IMR-90 (cell line): ENCODE data around the gene MRPL4. TPM values are rescaled to one million over a fixed set of nuclear protein-coding genes. Genes with fewer than 3 reads are reported as not detected.
A peak's percentile ranks its signal among the peaks of the same experiment; 100 is the strongest.

Experiments
- ATAC-seq: fragments of 200-7000 bp; cut with Tn5 transposase; 2 replicates; pipeline ENCODE4 v1.9.1; 2020; ENCODE audit warnings: low read depth, mild to moderate bottlenecking, moderate library complexity
- BruUV-seq: library from RNA; stranded (reverse); fragments of 400-500 nt; replicated peaks from 2 replicates; lab custom pipeline; 2021; lab: Mats Ljungman, UMichigan
- CTCF ChIA-PET: fragments of 300-600 bp; formaldehyde crosslinking; extraction: SDS; loops from one replicate; lab custom pipeline; 2021; ENCODE audit warnings: antibody characterized with exemption; lab: Yijun Ruan, JAX
- POLR2A ChIA-PET: fragments of 300-600 bp; sonication (Branson Sonifier 250); formaldehyde crosslinking; loops from one replicate; lab custom pipeline; 2022; ENCODE audit warnings: antibody characterized with exemption; ENCODE audit not compliant: unreplicated experiment; lab: Charles Lee
- DNase-seq: peaks from one replicate; pipeline ENCODE4 v3.0.0; 2013
- H2AFZ ChIP-seq: replicated peaks from 2 replicates; pipeline ENCODE3; 2013; ENCODE audit warnings: low read length, mild to moderate bottlenecking; ENCODE audit not compliant: poor library complexity
- H2AK5ac ChIP-seq: 2 replicates; pipeline ENCODE4 v1.6.1; 2013; ENCODE audit warnings: low read depth, low read length, inconsistent platforms
- H2AK9ac ChIP-seq: replicated peaks from 2 replicates; pipeline ENCODE3; 2013; ENCODE audit warnings: mild to moderate bottlenecking, low read depth, low read length, moderate library complexity; ENCODE audit not compliant: poor library complexity
- H2BK120ac ChIP-seq: 2 replicates; pipeline ENCODE4 v1.6.1; 2013; ENCODE audit warnings: low read depth, low read length, inconsistent platforms
- H2BK15ac ChIP-seq: 3 replicates; pipeline ENCODE4 v1.6.1; 2013; ENCODE audit warnings: low read depth, low read length, inconsistent platforms
- H2BK20ac ChIP-seq: 2 replicates; pipeline ENCODE4 v1.6.1; 2013; ENCODE audit warnings: low read depth, mild to moderate bottlenecking, inconsistent platforms, low read length, moderate library complexity
- H2BK5ac ChIP-seq: 2 replicates; pipeline ENCODE4 v1.6.1; 2013; ENCODE audit warnings: mild to moderate bottlenecking, low read depth, low read length, inconsistent platforms; ENCODE audit not compliant: poor library complexity, severe bottlenecking
- H3K14ac ChIP-seq: replicated peaks from 2 replicates; pipeline ENCODE4 v1.6.1; 2013; ENCODE audit warnings: low read depth, low read length, inconsistent platforms
- H3K18ac ChIP-seq: 2 replicates; pipeline ENCODE4 v1.6.1; 2013; ENCODE audit warnings: low read depth, low read length, control low read depth
- H3K23ac ChIP-seq: 2 replicates; pipeline ENCODE4 v1.6.1; 2013; ENCODE audit warnings: low read depth, low read length, inconsistent platforms
- H3K27ac ChIP-seq: 2 replicates; pipeline ENCODE4 v1.5.1; 2013; ENCODE audit warnings: mild to moderate bottlenecking, control low read depth, low read length; ENCODE audit not compliant: insufficient read depth
- H3K27me3 ChIP-seq: 2 replicates; pipeline ENCODE4 v1.6.1; 2013; ENCODE audit warnings: low read length; ENCODE audit not compliant: control insufficient read depth, insufficient read depth
- H3K36me3 ChIP-seq: 2 replicates; pipeline ENCODE4 v1.6.1; 2013; ENCODE audit warnings: low read length, mixed read lengths; ENCODE audit not compliant: control insufficient read depth, insufficient read depth
- H3K4ac ChIP-seq: 2 replicates; pipeline ENCODE4 v1.6.1; 2013; ENCODE audit warnings: low read depth, low read length, inconsistent platforms
- H3K4me1 ChIP-seq: 2 replicates; pipeline ENCODE4 v1.6.1; 2013; ENCODE audit warnings: low read length, mixed read lengths; ENCODE audit not compliant: control insufficient read depth, insufficient read depth
- H3K4me2 ChIP-seq: 2 replicates; pipeline ENCODE4 v1.6.1; 2013; ENCODE audit warnings: low read depth, mild to moderate bottlenecking, control low read depth, low read length, moderate library complexity
- H3K4me3 ChIP-seq: 2 replicates; pipeline ENCODE4 v1.5.1; 2013; ENCODE audit warnings: low read depth, mild to moderate bottlenecking, control low read depth, low read length, moderate library complexity; ENCODE audit not compliant: insufficient read depth
- H3K56ac ChIP-seq: 2 replicates; pipeline ENCODE4 v1.6.1; 2013; ENCODE audit warnings: low read length, inconsistent platforms; ENCODE audit not compliant: insufficient read depth; ENCODE audit errors: extremely low read depth
- H3K79me1 ChIP-seq, 2 experiments: 2 replicates each; pipeline ENCODE4 v1.6.1; 2013; ENCODE audit warnings: low read length in 2 of 2, inconsistent platforms in 1 of 2, low read depth in 1 of 2
- H3K9ac ChIP-seq: 2 replicates; pipeline ENCODE4 v1.6.1; 2013; ENCODE audit warnings: low read depth, low read length, control low read depth
- H3K9me1 ChIP-seq: 2 replicates; pipeline ENCODE4 v1.6.1; 2013; ENCODE audit warnings: low read length, inconsistent platforms; ENCODE audit not compliant: insufficient read depth
- H3K9me3 ChIP-seq: 2 replicates; pipeline ENCODE4 v1.6.1; 2013; ENCODE audit warnings: low read length; ENCODE audit not compliant: control insufficient read depth, insufficient read depth
- H4K20me1 ChIP-seq: 2 replicates; pipeline ENCODE4 v1.6.1; 2013; ENCODE audit warnings: low read length, inconsistent platforms; ENCODE audit not compliant: insufficient read depth
- H4K5ac ChIP-seq: 2 replicates; pipeline ENCODE4 v1.6.1; 2013; ENCODE audit warnings: mild to moderate bottlenecking, low read depth, low read length, control low read depth
- H4K8ac ChIP-seq, 2 experiments: 2 replicates each; pipeline ENCODE4 v1.6.1; 2013; ENCODE audit warnings: low read depth in 2 of 2, low read length in 2 of 2, control low read depth in 1 of 2, inconsistent platforms in 1 of 2
- H4K91ac ChIP-seq: 2 replicates; pipeline ENCODE4 v1.6.1; 2013; ENCODE audit warnings: low read depth, low read length, inconsistent platforms; ENCODE audit not compliant: insufficient read depth
- BHLHE40 ChIP-seq: fragments of 150-350 bp; IDR thresholded peaks from 2 replicates; pipeline ENCODE4 v1.6.1; 2016; ENCODE audit warnings: mild to moderate bottlenecking, low read depth, low read length
- CEBPB ChIP-seq: IDR thresholded peaks from 2 replicates; pipeline ENCODE4 v1.6.1; 2012; ENCODE audit warnings: low read depth, low read length, improper control_type of control experiment
- CHD1 ChIP-seq: IDR thresholded peaks from 2 replicates; pipeline ENCODE4 v1.6.1; 2012; ENCODE audit warnings: low read depth, low read length, improper control_type of control experiment
- CTCF ChIP-seq: conservative IDR thresholded peaks from 2 replicates; pipeline ENCODE4 v1.5.1; 2012; ENCODE audit warnings: mild to moderate bottlenecking, low read depth, low read length, improper control_type of control experiment
- ELK1 ChIP-seq: fragments of 150-350 bp; IDR thresholded peaks from 2 replicates; pipeline ENCODE4 v1.6.1; 2016; ENCODE audit warnings: low read depth, mild to moderate bottlenecking, low read length, moderate library complexity, borderline replicate concordance
- FOS ChIP-seq: fragments of 150-350 bp; IDR thresholded peaks from 2 replicates; pipeline ENCODE4 v1.6.1; 2016; ENCODE audit warnings: low read depth, low read length
- MAFK ChIP-seq: IDR thresholded peaks from 2 replicates; pipeline ENCODE4 v1.6.1; 2012; ENCODE audit warnings: low read depth, low read length, improper control_type of control experiment
- MAZ ChIP-seq: IDR thresholded peaks from 2 replicates; pipeline ENCODE4 v1.6.1; 2012; ENCODE audit warnings: low read depth, mild to moderate bottlenecking, low read length, improper control_type of control experiment, moderate library complexity, borderline replicate concordance
- MXI1 ChIP-seq: IDR thresholded peaks from 2 replicates; pipeline ENCODE4 v1.6.1; 2012; ENCODE audit warnings: low read depth, mild to moderate bottlenecking, low read length, moderate library complexity, borderline replicate concordance
- NFE2L2 ChIP-seq: fragments of 150-350 bp; IDR thresholded peaks from 2 replicates; pipeline ENCODE4 v1.6.1; 2016; ENCODE audit warnings: low read depth, mild to moderate bottlenecking, low read length
- POLR2A ChIP-seq: IDR thresholded peaks from 2 replicates; pipeline ENCODE4 v1.6.1; 2012; ENCODE audit warnings: mild to moderate bottlenecking, low read depth, low read length
- RAD21 ChIP-seq: IDR thresholded peaks from 2 replicates; pipeline ENCODE4 v1.6.1; 2012; ENCODE audit warnings: low read length, improper control_type of control experiment
- RCOR1 ChIP-seq: IDR thresholded peaks from 2 replicates; pipeline ENCODE4 v1.6.1; 2012; ENCODE audit warnings: mild to moderate bottlenecking, low read length, improper control_type of control experiment; ENCODE audit not compliant: insufficient replicate concordance
- RFX5 ChIP-seq: IDR thresholded peaks from 2 replicates; pipeline ENCODE4 v1.8.0; 2012; ENCODE audit warnings: low read depth, mild to moderate bottlenecking, low read length, moderate library complexity
- SMC3 ChIP-seq: fragments of 150-350 bp; IDR thresholded peaks from 2 replicates; pipeline ENCODE4 v1.6.1; 2016; ENCODE audit warnings: low read depth, mild to moderate bottlenecking, antibody characterized with exemption, low read length, moderate library complexity
- USF2 ChIP-seq: fragments of 150-350 bp; IDR thresholded peaks from 2 replicates; pipeline ENCODE4 v1.6.1; 2017; ENCODE audit warnings: mild to moderate bottlenecking, antibody characterized with exemption, low read length, low read depth
- WGBS, 2 experiments: methylation state at CpG; one replicate each; pipeline versions ENCODE4 v1.1.5 to v1.1.7; 2013; ENCODE audit warnings: missing lambda C conversion rate in 2 of 2; ENCODE audit not compliant: insufficient read length in 1 of 2; ENCODE audit errors: extremely low coverage in 2 of 2; 5-methylcytosine and 5-hydroxymethylcytosine counted together
- dilution Hi-C: fragments of 300-500 bp; cut with HindIII; formaldehyde crosslinking; loops from one replicate; pipeline ENCODE4 v1.14.3; 2018; ENCODE audit warnings: low sequenced_read_pairs; ENCODE audit not compliant: unreplicated experiment
- in situ Hi-C: fragments of 300-500 bp; cut with MboI; formaldehyde crosslinking; loops from 3 replicates; pipeline ENCODE4 v1.14.3; 2019; ENCODE audit warnings: low sequenced_read_pairs, inconsistent platforms, mixed read lengths
- intact Hi-C: fragments of 100-400 bp; cut with micrococcal nuclease; formaldehyde crosslinking; loops from 2 replicates; pipeline ENCODE4 v1.10.0; 2022
- polyA plus RNA-seq, 3 experiments: library from polyadenylated mRNA; depleted of rRNA; stranded (reverse); fragments of >200 nt; gene quantifications; 2 replicates each; pipeline ENCODE4 v1.2.3, GENCODE V29; 2012; ENCODE audit warnings: low replicate concordance in 1 of 3
- total RNA-seq: library from RNA; depleted of rRNA; stranded (reverse); fragments of >200 nt; gene quantifications from 2 replicates; pipeline ENCODE4 v1.2.3, GENCODE V29; 2012

The MRPL4 gene
- total and polyA plus RNA-seq, 2 of the 4 experiments (the other 2 are of a cell fraction) = 32.8 to 108 TPM

- DNase-seq (no peak), ATAC-seq (no peak)
- H4K20me1 ChIP-seq = peaks cover 21% of the 10 kb centered on the region
- peaks cover 21% of the 10 kb centered on the region for H3K9me1 ChIP-seq
- no peak overlapping the region for H3K14ac ChIP-seq
- H3K18ac ChIP-seq = no peak overlapping the region
- TF ChIP-seq POLR2A (no peak), USF2 (no peak), ELK1 (no peak), SMC3 (no peak), RFX5 (no peak), CHD1 (no peak), MAFK (no peak), RAD21 (no peak), FOS (no peak), MXI1 (no peak), MAZ (no peak), CEBPB (no peak), BHLHE40 (no peak), CTCF (no peak), RCOR1 (no peak), NFE2L2 (no peak)
- H2BK15ac ChIP-seq = no peak overlapping the region
- no peaks in the 10 kb centered on the region for H3K9me3 ChIP-seq
- H4K8ac ChIP-seq = no peak overlapping the region
- H3K56ac ChIP-seq = no peak overlapping the region
- peaks cover 38% of the 10 kb centered on the region for H3K36me3 ChIP-seq
- 86% methylated on average over 18 of the region's 28 CpGs; no CpG with 5 or more reads in 1 of the 2 experiments for WGBS, 2 experiments
- no TSS peak for BruUV-seq
- H3K27me3 ChIP-seq = no peaks in the 10 kb centered on the region
- H3K4ac ChIP-seq = no peak overlapping the region
- no peak overlapping the region for H2BK20ac ChIP-seq
- no peak overlapping the region for H2AFZ ChIP-seq
- H3K23ac ChIP-seq = no peak overlapping the region
- H3K79me1 ChIP-seq = peaks cover 17 to 82% of the 10 kb centered on the region in 2 experiments; a peak in 3 of 4 replicates
- no peak overlapping the region for H3K9ac ChIP-seq
- H3K4me2 ChIP-seq = no peak overlapping the region
- H3K4me3 ChIP-seq = no peak overlapping the region
- H2BK120ac ChIP-seq = no peak overlapping the region
- ChIA-PET CTCF (no interaction called here), POLR2A (no interaction called here)
- no peak overlapping the region for H3K27ac ChIP-seq
- dilution Hi-C loops = no loop called here
- H2BK5ac ChIP-seq = no peak overlapping the region
- H4K5ac ChIP-seq = no peak overlapping the region
- H2AK5ac ChIP-seq = peak overlapping the region; percentile 38; the same call in 1 of the 2 replicates
- in situ Hi-C loops = no loop called here
- H3K4me1 ChIP-seq = peaks cover 25% of the 10 kb centered on the region
- H2AK9ac ChIP-seq = peak overlapping the region; percentile 42
- intact Hi-C loops = no loop called here
- H4K91ac ChIP-seq = no peak overlapping the region
These were observed 28.4 kb upstream of the MRPL4 start for GRCh38 chr19:10223488-10224213.
